MCF 10A (cell line): ENCODE data around the gene NKX2-4. TPM values are rescaled to one million over a fixed set of nuclear protein-coding genes. Genes with fewer than 3 reads are reported as not detected.

Source experiments
- BruUV-seq: library from RNA; stranded (reverse); fragments of 400-500 nt; replicated peaks from 2 replicates; lab custom pipeline; 2021; lab: Mats Ljungman, UMichigan
- CTCF ChIA-PET: fragments of 300-600 bp; sonication (Branson Sonifier 250); formaldehyde crosslinking; extraction: SDS; loops from one replicate; lab custom pipeline; 2021; ENCODE audit warnings: antibody characterized with exemption, inconsistent platforms; lab: Yijun Ruan, JAX
- POLR2A ChIA-PET: fragments of 300-600, 350-650 bp; sonication (Branson Sonifier 250); formaldehyde crosslinking; extraction: SDS; loops from one replicate; lab custom pipeline; 2020; ENCODE audit warnings: antibody characterized with exemption, inconsistent platforms; lab: Yijun Ruan, JAX
- DNase-seq: peaks from one replicate; pipeline ENCODE4 v3.0.0-alpha.2; 2018; ENCODE audit not compliant: unreplicated experiment
- H3K27ac Mint-ChIP-seq: one replicate; pipeline ENCODE4 v1.8.0; 2022; ENCODE audit warnings: mild to moderate bottlenecking, low read depth, mixed read lengths; ENCODE audit not compliant: unreplicated experiment
- H3K27me3 Mint-ChIP-seq: one replicate; pipeline ENCODE4 v1.8.0; 2022; ENCODE audit warnings: mixed read lengths; ENCODE audit not compliant: insufficient read depth, unreplicated experiment
- H3K36me3 Mint-ChIP-seq: one replicate; pipeline ENCODE4 v1.8.0; 2022; ENCODE audit warnings: mild to moderate bottlenecking, moderate library complexity, mixed read lengths; ENCODE audit not compliant: insufficient read depth, unreplicated experiment
- H3K4me1 Mint-ChIP-seq: one replicate; pipeline ENCODE4 v1.8.0; 2022; ENCODE audit warnings: mixed read lengths; ENCODE audit not compliant: insufficient read depth, unreplicated experiment
- H3K4me3 Mint-ChIP-seq: one replicate; pipeline ENCODE4 v1.8.0; 2022; ENCODE audit warnings: mild to moderate bottlenecking, moderate library complexity, mixed read lengths; ENCODE audit not compliant: unreplicated experiment
- H3K9me3 Mint-ChIP-seq: one replicate; pipeline ENCODE4 v1.8.0; 2022; ENCODE audit warnings: mixed read lengths; ENCODE audit not compliant: unreplicated experiment
- CTCF ChIP-seq: fragments of 200-600 bp; IDR thresholded peaks from one replicate; pipeline ENCODE4 v1.8.0; 2022; ENCODE audit warnings: antibody characterized with exemption, mild to moderate bottlenecking; ENCODE audit not compliant: unreplicated experiment
- intact Hi-C: fragments of 100-400 bp; cut with micrococcal nuclease; formaldehyde crosslinking; loops from 2 replicates; pipeline ENCODE4 v1.14.1; 2022
- total RNA-seq: library from RNA; stranded (reverse); gene quantifications from 2 replicates; pipeline ENCODE4 v1.2.3, GENCODE V29; 2022

The NKX2-4 gene
- total RNA-seq, 1 experiment from 2014 or later = not detected

- no TSS peak for BruUV-seq
- intact Hi-C loops = no loop called here
- DNase-seq = no peak
- H3K4me3 Mint-ChIP-seq = no peak overlapping the region
- H3K27ac Mint-ChIP-seq = no peak overlapping the region
- no peaks in the 10 kb centered on the region for H3K9me3 Mint-ChIP-seq
- H3K4me1 Mint-ChIP-seq = peaks cover 22% of the 10 kb centered on the region
- TF ChIP-seq CTCF = no peak
- no peaks in the 10 kb centered on the region for H3K27me3 Mint-ChIP-seq
- POLR2A ChIA-PET = no interaction called here
- H3K36me3 Mint-ChIP-seq = peaks cover 67% of the 10 kb centered on the region
- CTCF ChIA-PET = interaction anchor here (1.2 kb wide), 1 partner anchor 501 kb away, joined by 4 read pairs; no protein-coding TSS in a partner anchor
These were observed 31.6 kb downstream of the NKX2-4 start for GRCh38 chr20:21365771-21366170.

GRCh38 chr20:21364413-21364812, 32.9 kb downstream of the NKX2-4 start:
- no TSS peak for BruUV-seq
- H3K36me3 Mint-ChIP-seq = peaks cover 73% of the 10 kb centered on the region

GRCh38 chr20:21361266-21361665, 36.1 kb downstream of the NKX2-4 start:
- POLR2A ChIA-PET = interaction anchor here (1.0 to 2.0 kb wide), 5 partner anchors 9 to 71 kb away, joined by 3 to 8 read pairs (median 8); partner anchors contain the start of gene XRN2
- Mint-ChIP-seq H3K27me3 (no peaks in the 10 kb centered on the region), H3K27ac (peak overlapping the region; percentile 16), H3K4me1 (peaks cover 29% of the 10 kb centered on the region), H3K36me3 (peaks cover 66% of the 10 kb centered on the region), H3K9me3 (no peaks in the 10 kb centered on the region), H3K4me3 (no peak overlapping the region)
- DNase-seq = peak; percentile 52
- no peak for TF ChIP-seq CTCF
- CTCF ChIA-PET = interaction anchor here (0.6 to 1.9 kb wide), 3 partner anchors 126 to 663 kb away, joined by 3 to 8 read pairs (median 4); no protein-coding TSS in a partner anchor
- intact Hi-C loops = loop anchor here (5.0 kb wide), 1 partner anchor 124 kb away; no protein-coding TSS in a partner anchor
- no TSS peak for BruUV-seq

More at GRCh38 chr20:21364413-21364812, 32.9 kb downstream of the NKX2-4 start:
- POLR2A ChIA-PET = interaction anchor here (0.5 to 0.9 kb wide), 2 partner anchors 46 to 62 kb away, joined by 3 to 4 read pairs; partner anchors contain the start of gene XRN2
- peaks cover 29% of the 10 kb centered on the region for H3K4me1 Mint-ChIP-seq
- H3K27ac Mint-ChIP-seq = no peak overlapping the region
- DNase-seq = no peak
- TF ChIP-seq CTCF = no peak
- H3K4me3 Mint-ChIP-seq = no peak overlapping the region
- no peaks in the 10 kb centered on the region for H3K9me3 Mint-ChIP-seq
- CTCF ChIA-PET = interaction anchor here (0.6 to 2.1 kb wide), 5 partner anchors 21 to 826 kb away, joined by 3 to 9 read pairs (median 3); no protein-coding TSS in a partner anchor
- intact Hi-C loops = loop anchor here (5.0 kb wide), 1 partner anchor 127 kb away; no protein-coding TSS in a partner anchor
- H3K27me3 Mint-ChIP-seq = no peaks in the 10 kb centered on the region

GRCh38 chr20:21360705-21361104, 36.6 kb downstream of the NKX2-4 start:
- BruUV-seq = no TSS peak
- TF ChIP-seq CTCF = no peak
- CTCF ChIA-PET = interaction anchor here (0.6 to 1.9 kb wide), 2 partner anchors 125 to 663 kb away, joined by 3 to 8 read pairs; no protein-coding TSS in a partner anchor
- H3K36me3 Mint-ChIP-seq = peaks cover 68% of the 10 kb centered on the region
- peak; percentile 38 for DNase-seq
- H3K4me1 Mint-ChIP-seq = peaks cover 29% of the 10 kb centered on the region
- peak overlapping the region; percentile 16 for H3K27ac Mint-ChIP-seq
- H3K4me3 Mint-ChIP-seq = no peak overlapping the region
- POLR2A ChIA-PET = interaction anchor here (1.0 to 2.0 kb wide), 4 partner anchors 8 to 72 kb away, joined by 3 to 8 read pairs (median 8); partner anchors contain the start of gene XRN2
- H3K27me3 Mint-ChIP-seq = no peaks in the 10 kb centered on the region
- intact Hi-C loops = loop anchor here (5.0 kb wide), 1 partner anchor 123 kb away; no protein-coding TSS in a partner anchor
- H3K9me3 Mint-ChIP-seq = no peaks in the 10 kb centered on the region
